HG03103 (cell line): ENCODE measurements around the gene FMO1.
"Not testable (repeated sequence)": the region's sequence is repeated elsewhere in the genome, so short reads cannot be mapped to it uniquely, and the experiment has no call there.

Experiments
- ATAC-seq: cut with Tn5 transposase; IDR thresholded peaks from one replicate; pipeline ENCODE4 v1.9.1; 2021; ENCODE audit warnings: low read depth; ENCODE audit not compliant: unreplicated experiment

The FMO1 gene

GRCh38 chr1:171248302-171248701 is at the start of gene FMO1:
TSS of gene FMO1 (plus strand) at chr1:171248494. CDS start at chr1:171258088, 9,594 bp downstream.
- ATAC-seq = no peak

GRCh38 chr1:171204296-171204695 is 44.0 kb upstream of the FMO1 start:
- ATAC-seq = no peak

GRCh38 chr1:171206204-171206977 is 41.9 kb upstream of the FMO1 start:
- no peak for ATAC-seq

- no peak for ATAC-seq
Observed at GRCh38 chr1:171206978-171207355, 41.3 kb upstream of the FMO1 start.

- no peak for ATAC-seq
Observed at GRCh38 chr1:171207377-171207776, 40.9 kb upstream of the FMO1 start.

- no peak for ATAC-seq
Observed at GRCh38 chr1:171210355-171210754, 37.9 kb upstream of the FMO1 start.

GRCh38 chr1:171212607-171213351 is 35.5 kb upstream of the FMO1 start:
- ATAC-seq = no peak

GRCh38 chr1:171213559-171214454 is 34.5 kb upstream of the FMO1 start:
- no peak for ATAC-seq

- no peak for ATAC-seq
Observed at GRCh38 chr1:171217658-171218443, 30.4 kb upstream of the FMO1 start.

GRCh38 chr1:171218661-171219060 is 29.6 kb upstream of the FMO1 start:
- no peak for ATAC-seq

- ATAC-seq = no peak
Observed at GRCh38 chr1:171219346-171220080, 28.8 kb upstream of the FMO1 start.

GRCh38 chr1:171220081-171220420 is 28.2 kb upstream of the FMO1 start:
- no peak for ATAC-seq

- no peak for ATAC-seq
Observed at GRCh38 chr1:171220581-171221054, 27.7 kb upstream of the FMO1 start.

- ATAC-seq = no peak
Observed at GRCh38 chr1:171221665-171222591, 26.4 kb upstream of the FMO1 start.

- ATAC-seq = no peak
Observed at GRCh38 chr1:171222936-171223335, 25.4 kb upstream of the FMO1 start.

GRCh38 chr1:171224257-171224656 is 24.0 kb upstream of the FMO1 start:
- not testable (repeated sequence) for ATAC-seq

- peak; percentile 94 for ATAC-seq
Observed at GRCh38 chr1:171226747-171227370, 21.4 kb upstream of the FMO1 start.

GRCh38 chr1:171231326-171231725 is 17.0 kb upstream of the FMO1 start:
- ATAC-seq = no peak
